GM23338 (cell line): Measurements from ENCODE around the gene PEPD. TPM values are rescaled to one million over a fixed set of nuclear protein-coding genes. Genes with fewer than 3 reads are reported as not detected.

Experiments used
- ATAC-seq: fragments of 200-7000 bp; cut with Tn5 transposase; 3 replicates; pipeline ENCODE4 v1.9.1; 2020
- DNase-seq: peaks from one replicate; pipeline ENCODE4 v3.0.0-alpha.2; 2015; ENCODE audit warnings: low spot score
- H2AFZ ChIP-seq: fragments of 200-600 bp; sonication (generic); 2 replicates; pipeline ENCODE4 v1.8.0; 2016; ENCODE audit warnings: antibody characterized with exemption, mild to moderate bottlenecking, moderate library complexity
- H3F3A ChIP-seq: fragments of 200-600 bp; sonication (generic); replicated peaks from 2 replicates; pipeline ENCODE4 v1.8.0; 2017; ENCODE audit warnings: antibody characterized with exemption, mixed run types, low read depth
- H3K27ac ChIP-seq: fragments of 200-600 bp; sonication (generic); 2 replicates; pipeline ENCODE4 v1.6.1; 2016; ENCODE audit warnings: low read depth
- H3K27me3 ChIP-seq: fragments of 200-600 bp; sonication (generic); 2 replicates; pipeline ENCODE4 v1.8.0; 2016; ENCODE audit warnings: mild to moderate bottlenecking, mixed run types, moderate library complexity; ENCODE audit not compliant: insufficient read depth
- H3K36me3 ChIP-seq: fragments of 200-600 bp; sonication (generic); 2 replicates; pipeline ENCODE4 v1.8.0; 2016; ENCODE audit warnings: mild to moderate bottlenecking; ENCODE audit not compliant: insufficient read depth
- H3K4me1 ChIP-seq: fragments of 200-600 bp; sonication (generic); 2 replicates; pipeline ENCODE4 v1.8.0; 2016; ENCODE audit warnings: mild to moderate bottlenecking, moderate library complexity; ENCODE audit not compliant: insufficient read depth
- H3K4me2 ChIP-seq: fragments of 200-600 bp; sonication (generic); 2 replicates; pipeline ENCODE4 v1.7.1; 2017; ENCODE audit warnings: mixed run types
- H3K4me3 ChIP-seq: fragments of 200-600 bp; sonication (generic); 2 replicates; pipeline ENCODE4 v1.6.1; 2016; ENCODE audit warnings: mixed run types
- H3K79me2 ChIP-seq: fragments of 200-600 bp; sonication (generic); replicated peaks from 2 replicates; pipeline ENCODE4 v1.8.0; 2017; ENCODE audit warnings: mild to moderate bottlenecking; ENCODE audit not compliant: insufficient read depth
- H3K9me2 ChIP-seq: fragments of 200-600 bp; sonication (generic); 2 replicates; pipeline ENCODE4 v1.8.0; 2017; ENCODE audit not compliant: insufficient read depth
- H4K20me1 ChIP-seq: fragments of 200-600 bp; sonication (generic); replicated peaks from 2 replicates; pipeline ENCODE4 v1.8.0; 2017; ENCODE audit warnings: mild to moderate bottlenecking; ENCODE audit not compliant: insufficient read depth
- H3K27ac Mint-ChIP-seq: 2 replicates; pipeline ENCODE4 v1.8.0; 2020; ENCODE audit warnings: inconsistent platforms, mild to moderate bottlenecking, moderate library complexity, mixed read lengths
- H3K27me3 Mint-ChIP-seq: 3 replicates; pipeline ENCODE4 v1.8.0; 2022; ENCODE audit warnings: low read depth, mild to moderate bottlenecking, moderate library complexity, mixed read lengths, inconsistent platforms; ENCODE audit not compliant: insufficient read depth, poor library complexity
- H3K36me3 Mint-ChIP-seq: 3 replicates; pipeline ENCODE4 v1.8.0; 2021; ENCODE audit warnings: low read depth, mild to moderate bottlenecking, inconsistent platforms, moderate library complexity, mixed read lengths
- H3K4me1 Mint-ChIP-seq: 3 replicates; pipeline ENCODE4 v1.8.0; 2020; ENCODE audit warnings: mild to moderate bottlenecking, inconsistent platforms, mixed read lengths
- H3K4me3 Mint-ChIP-seq: 3 replicates; pipeline ENCODE4 v1.8.0; 2021; ENCODE audit warnings: moderate library complexity, mild to moderate bottlenecking, inconsistent platforms, mixed read lengths
- H3K9me3 Mint-ChIP-seq: 3 replicates; pipeline ENCODE4 v1.8.0; 2020; ENCODE audit warnings: moderate library complexity, mild to moderate bottlenecking, inconsistent platforms, mixed read lengths
- CREB1 ChIP-seq: fragments of 250-450 bp; sonication (Bioruptor Pico); IDR thresholded peaks from 2 replicates; pipeline ENCODE4 v1.5.0; 2020; ENCODE audit warnings: low read depth, mild to moderate bottlenecking, moderate library complexity
- ETS1 ChIP-seq: IDR thresholded peaks from 2 replicates; pipeline ENCODE4 v1.6.1; 2016; ENCODE audit warnings: antibody characterized with exemption
- EZH2 ChIP-seq: fragments of 200-600 bp; sonication (generic); IDR thresholded peaks from one replicate; pipeline ENCODE4 v1.8.0; 2017; ENCODE audit warnings: antibody characterized with exemption, mild to moderate bottlenecking, low read depth; ENCODE audit not compliant: unreplicated experiment
- EZH2phosphoT487 ChIP-seq: fragments of 200-600 bp; sonication (generic); IDR thresholded peaks from one replicate; pipeline ENCODE4 v1.8.1; 2018; ENCODE audit warnings: antibody characterized with exemption; ENCODE audit not compliant: unreplicated experiment
- JUNB ChIP-seq: IDR thresholded peaks from one replicate; pipeline ENCODE4 v1.6.1; 2016; ENCODE audit warnings: antibody characterized with exemption; ENCODE audit not compliant: unreplicated experiment
- NANOG ChIP-seq: IDR thresholded peaks from 2 replicates; pipeline ENCODE4 v1.6.1; 2016; ENCODE audit warnings: antibody characterized with exemption, borderline replicate concordance
- POLR2AphosphoS5 ChIP-seq: IDR thresholded peaks from 2 replicates; pipeline ENCODE4 v1.6.1; 2016; ENCODE audit warnings: antibody characterized with exemption, low read depth
- REST ChIP-seq: IDR thresholded peaks from one replicate; pipeline ENCODE4 v1.6.1; 2018; ENCODE audit warnings: antibody characterized with exemption; ENCODE audit not compliant: unreplicated experiment
- STAT1 ChIP-seq: IDR thresholded peaks from one replicate; pipeline ENCODE4 v1.6.1; 2016; ENCODE audit warnings: antibody characterized with exemption; ENCODE audit not compliant: unreplicated experiment
- ZNF114 ChIP-seq: fragments of 250-450 bp; sonication (Bioruptor Pico); IDR thresholded peaks from 2 replicates; pipeline ENCODE4 v1.5.0; 2020; ENCODE audit warnings: mild to moderate bottlenecking, moderate library complexity
- ZNF331 ChIP-seq: fragments of 250-450 bp; sonication (Bioruptor Pico); IDR thresholded peaks from 2 replicates; pipeline ENCODE4 v1.5.0; 2020; ENCODE audit warnings: low read depth, mild to moderate bottlenecking, moderate library complexity
- polyA plus RNA-seq: library from polyadenylated mRNA; unstranded; fragments of >200 nt; fragmentation: Nextera tagmentation; extraction: Ambion mirVana; gene quantifications from 2 replicates; pipeline ENCODE4 v1.2.1, GENCODE V29; 2016
- total RNA-seq: library from RNA; depleted of rRNA; stranded (reverse); fragments of >200 nt; shearing (Covaris generic); gene quantifications from 2 replicates; pipeline ENCODE4 v1.2.3, GENCODE V29; 2014
- TF ChIP-seq, protein P1 (sequence below): fragments of 250-450 bp; sonication (Bioruptor Pico); IDR thresholded peaks from 2 replicates; pipeline ENCODE4 v1.5.0; 2020; ENCODE audit warnings: mild to moderate bottlenecking, moderate library complexity

Gene PEPD
- total and polyA plus RNA-seq, 2 experiments from 2014 or later: 81.7 to 89.2 TPM

GRCh38 chr19:33449799-33450198 is 71.8 kb downstream of the PEPD start:
- H3K27me3 Mint-ChIP-seq: peaks cover 5% of the 10 kb centered on the region
- Histone ChIP-seq H3K79me2 (no peaks in the 10 kb centered on the region), H3K4me3 (no peak overlapping the region), H3F3A (no peaks in the 10 kb centered on the region), H3K36me3 (no peaks in the 10 kb centered on the region; the same call in 1 of the 2 replicates), H3K27me3 (no peaks in the 10 kb centered on the region), H4K20me1 (no peaks in the 10 kb centered on the region), H3K9me2 (no peaks in the 10 kb centered on the region), H3K4me2 (no peak overlapping the region), H3K4me1 (no peaks in the 10 kb centered on the region), H3K27ac (no peak overlapping the region), H2AFZ (no peak overlapping the region)
- H3K4me1 Mint-ChIP-seq: no peaks in the 10 kb centered on the region
- H3K4me3 Mint-ChIP-seq: no peak overlapping the region
- TF ChIP-seq, protein P1, sequence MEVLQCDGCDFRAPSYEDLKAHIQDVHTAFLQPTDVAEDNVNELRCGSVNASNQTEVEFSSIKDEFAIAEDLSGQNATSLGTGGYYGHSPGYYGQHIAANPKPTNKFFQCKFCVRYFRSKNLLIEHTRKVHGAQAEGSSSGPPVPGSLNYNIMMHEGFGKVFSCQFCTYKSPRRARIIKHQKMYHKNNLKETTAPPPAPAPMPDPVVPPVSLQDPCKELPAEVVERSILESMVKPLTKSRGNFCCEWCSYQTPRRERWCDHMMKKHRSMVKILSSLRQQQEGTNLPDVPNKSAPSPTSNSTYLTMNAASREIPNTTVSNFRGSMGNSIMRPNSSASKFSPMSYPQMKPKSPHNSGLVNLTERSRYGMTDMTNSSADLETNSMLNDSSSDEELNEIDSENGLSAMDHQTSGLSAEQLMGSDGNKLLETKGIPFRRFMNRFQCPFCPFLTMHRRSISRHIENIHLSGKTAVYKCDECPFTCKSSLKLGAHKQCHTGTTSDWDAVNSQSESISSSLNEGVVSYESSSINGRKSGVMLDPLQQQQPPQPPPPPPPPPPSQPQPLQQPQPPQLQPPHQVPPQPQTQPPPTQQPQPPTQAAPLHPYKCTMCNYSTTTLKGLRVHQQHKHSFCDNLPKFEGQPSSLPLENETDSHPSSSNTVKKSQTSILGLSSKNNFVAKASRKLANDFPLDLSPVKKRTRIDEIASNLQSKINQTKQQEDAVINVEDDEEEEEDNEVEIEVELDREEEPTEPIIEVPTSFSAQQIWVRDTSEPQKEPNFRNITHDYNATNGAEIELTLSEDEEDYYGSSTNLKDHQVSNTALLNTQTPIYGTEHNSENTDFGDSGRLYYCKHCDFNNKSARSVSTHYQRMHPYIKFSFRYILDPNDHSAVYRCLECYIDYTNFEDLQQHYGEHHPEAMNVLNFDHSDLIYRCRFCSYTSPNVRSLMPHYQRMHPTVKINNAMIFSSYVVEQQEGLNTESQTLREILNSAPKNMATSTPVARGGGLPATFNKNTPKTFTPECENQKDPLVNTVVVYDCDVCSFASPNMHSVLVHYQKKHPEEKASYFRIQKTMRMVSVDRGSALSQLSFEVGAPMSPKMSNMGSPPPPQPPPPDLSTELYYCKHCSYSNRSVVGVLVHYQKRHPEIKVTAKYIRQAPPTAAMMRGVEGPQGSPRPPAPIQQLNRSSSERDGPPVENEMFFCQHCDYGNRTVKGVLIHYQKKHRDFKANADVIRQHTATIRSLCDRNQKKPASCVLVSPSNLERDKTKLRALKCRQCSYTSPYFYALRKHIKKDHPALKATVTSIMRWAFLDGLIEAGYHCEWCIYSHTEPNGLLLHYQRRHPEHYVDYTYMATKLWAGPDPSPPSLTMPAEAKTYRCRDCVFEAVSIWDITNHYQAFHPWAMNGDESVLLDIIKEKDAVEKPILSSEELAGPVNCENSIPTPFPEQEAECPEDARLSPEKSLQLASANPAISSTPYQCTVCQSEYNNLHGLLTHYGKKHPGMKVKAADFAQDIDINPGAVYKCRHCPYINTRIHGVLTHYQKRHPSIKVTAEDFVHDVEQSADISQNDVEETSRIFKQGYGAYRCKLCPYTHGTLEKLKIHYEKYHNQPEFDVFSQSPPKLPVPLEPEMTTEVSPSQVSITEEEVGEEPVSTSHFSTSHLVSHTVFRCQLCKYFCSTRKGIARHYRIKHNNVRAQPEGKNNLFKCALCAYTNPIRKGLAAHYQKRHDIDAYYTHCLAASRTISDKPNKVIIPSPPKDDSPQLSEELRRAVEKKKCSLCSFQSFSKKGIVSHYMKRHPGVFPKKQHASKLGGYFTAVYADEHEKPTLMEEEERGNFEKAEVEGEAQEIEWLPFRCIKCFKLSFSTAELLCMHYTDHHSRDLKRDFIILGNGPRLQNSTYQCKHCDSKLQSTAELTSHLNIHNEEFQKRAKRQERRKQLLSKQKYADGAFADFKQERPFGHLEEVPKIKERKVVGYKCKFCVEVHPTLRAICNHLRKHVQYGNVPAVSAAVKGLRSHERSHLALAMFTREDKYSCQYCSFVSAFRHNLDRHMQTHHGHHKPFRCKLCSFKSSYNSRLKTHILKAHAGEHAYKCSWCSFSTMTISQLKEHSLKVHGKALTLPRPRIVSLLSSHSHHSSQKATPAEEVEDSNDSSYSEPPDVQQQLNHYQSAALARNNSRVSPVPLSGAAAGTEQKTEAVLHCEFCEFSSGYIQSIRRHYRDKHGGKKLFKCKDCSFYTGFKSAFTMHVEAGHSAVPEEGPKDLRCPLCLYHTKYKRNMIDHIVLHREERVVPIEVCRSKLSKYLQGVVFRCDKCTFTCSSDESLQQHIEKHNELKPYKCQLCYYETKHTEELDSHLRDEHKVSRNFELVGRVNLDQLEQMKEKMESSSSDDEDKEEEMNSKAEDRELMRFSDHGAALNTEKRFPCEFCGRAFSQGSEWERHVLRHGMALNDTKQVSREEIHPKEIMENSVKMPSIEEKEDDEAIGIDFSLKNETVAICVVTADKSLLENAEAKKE: no peak
- TF ChIP-seq JUNB (no peak), EZH2phosphoT487 (no peak), NANOG (no peak), REST (no peak), CREB1 (CRISPR knock-in tag) (no peak), ZNF114 (no peak), ZNF331 (CRISPR knock-in tag) (no peak), ETS1 (no peak), POLR2AphosphoS5 (no peak), STAT1 (no peak), EZH2 (no peak)
- H3K27ac Mint-ChIP-seq: no peak overlapping the region; the same call in 1 of the 2 replicates
- no peaks in the 10 kb centered on the region for H3K9me3 Mint-ChIP-seq
- peaks cover 10% of the 10 kb centered on the region; the same call in 1 of the 3 replicates for H3K36me3 Mint-ChIP-seq
- ATAC-seq (no peak), DNase-seq (no peak)
